SK-N-SH treated with all-trans-retinoic acid at 6 μM for 48 hours (cell line): ENCODE data around the gene LGR5.

Experiments
- ATAC-seq: fragments of 200-7000 bp; cut with Tn5 transposase; 3 replicates; pipeline ENCODE4 v1.9.1; 2020; ENCODE audit warnings: mild to moderate bottlenecking, moderate library complexity
- BACH2 ChIP-seq: fragments of 250-450 bp; sonication (Bioruptor Pico); IDR thresholded peaks from 2 replicates; pipeline ENCODE4 v1.9.0; 2021; ENCODE audit warnings: mild to moderate bottlenecking, borderline replicate concordance
- CREB5 ChIP-seq: fragments of 250-450 bp; sonication (Bioruptor Pico); IDR thresholded peaks from 2 replicates; pipeline ENCODE4 v1.5.1; 2020; ENCODE audit warnings: low read depth, mild to moderate bottlenecking, moderate library complexity
- CSRNP3 ChIP-seq: fragments of 250-450 bp; sonication (Bioruptor Pico); IDR thresholded peaks from 2 replicates; pipeline ENCODE4 v1.5.1; 2021; ENCODE audit warnings: mild to moderate bottlenecking, moderate library complexity
- ESRRG ChIP-seq: fragments of 250-450 bp; sonication (Bioruptor Pico); IDR thresholded peaks from 2 replicates; pipeline ENCODE4 v1.6.1; 2021; ENCODE audit warnings: mild to moderate bottlenecking
- GLIS3 ChIP-seq: fragments of 250-450 bp; sonication (Bioruptor Pico); IDR thresholded peaks from 2 replicates; pipeline ENCODE4 v1.5.0; 2020; ENCODE audit warnings: mild to moderate bottlenecking, moderate library complexity
- OSR1 ChIP-seq: fragments of 250-450 bp; sonication (Bioruptor Pico); IDR thresholded peaks from 2 replicates; pipeline ENCODE4 v1.8.0; 2022; ENCODE audit warnings: moderate library complexity, mild to moderate bottlenecking, inconsistent platforms
- POU6F1 ChIP-seq: fragments of 250-450 bp; sonication (Bioruptor Pico); IDR thresholded peaks from 2 replicates; pipeline ENCODE4 v1.8.0; 2021; ENCODE audit warnings: low read depth, mild to moderate bottlenecking, moderate library complexity, borderline replicate concordance
- PPARA ChIP-seq: fragments of 250-450 bp; sonication (Bioruptor Pico); IDR thresholded peaks from 2 replicates; pipeline ENCODE4 v1.5.0; 2020; ENCODE audit warnings: mild to moderate bottlenecking, borderline replicate concordance
- RARB ChIP-seq: fragments of 250-450 bp; sonication (Bioruptor Pico); IDR thresholded peaks from 2 replicates; pipeline ENCODE4 v1.8.0; 2021; ENCODE audit warnings: mild to moderate bottlenecking, moderate library complexity
- SNAI2 ChIP-seq: fragments of 250-450 bp; sonication (Bioruptor Pico); IDR thresholded peaks from 2 replicates; pipeline ENCODE4 v1.5.0; 2020; ENCODE audit warnings: mild to moderate bottlenecking, moderate library complexity
- TCF4 ChIP-seq: fragments of 250-450 bp; sonication (Bioruptor Pico); IDR thresholded peaks from 2 replicates; pipeline ENCODE4 v1.8.0; 2021; ENCODE audit warnings: mild to moderate bottlenecking, moderate library complexity, borderline replicate concordance
- TOX ChIP-seq: fragments of 250-450 bp; sonication (Bioruptor Pico); IDR thresholded peaks from 2 replicates; pipeline ENCODE4 v1.8.0; 2021; ENCODE audit warnings: mild to moderate bottlenecking, moderate library complexity, borderline replicate concordance
- TSHZ2 ChIP-seq: fragments of 250-450 bp; sonication (Bioruptor Pico); IDR thresholded peaks from 2 replicates; pipeline ENCODE4 v1.5.0; 2020; ENCODE audit warnings: mild to moderate bottlenecking, moderate library complexity
- ZFP3 ChIP-seq: fragments of 250-450 bp; sonication (Bioruptor Pico); IDR thresholded peaks from 2 replicates; pipeline ENCODE4 v1.5.0; 2020; ENCODE audit warnings: mild to moderate bottlenecking, moderate library complexity
- ZFP30 ChIP-seq: fragments of 450-650 bp; formaldehyde crosslinking; IDR thresholded peaks from 2 replicates; pipeline ENCODE4 v1.5.0; 2022; ENCODE audit warnings: mild to moderate bottlenecking, moderate library complexity
- ZNF565 ChIP-seq: fragments of 450-650 bp; formaldehyde crosslinking; conservative IDR thresholded peaks from 2 replicates; pipeline ENCODE4 v1.5.0; 2020; ENCODE audit warnings: low read depth, mild to moderate bottlenecking, moderate library complexity
- ZNF70 ChIP-seq: fragments of 450-650 bp; formaldehyde crosslinking; IDR thresholded peaks from 2 replicates; pipeline ENCODE4 v1.5.0; 2020; ENCODE audit warnings: mild to moderate bottlenecking, moderate library complexity
- ZNF8 ChIP-seq: fragments of 450-650 bp; formaldehyde crosslinking; IDR thresholded peaks from 2 replicates; pipeline ENCODE4 v1.5.0; 2020; ENCODE audit warnings: mild to moderate bottlenecking, moderate library complexity

LGR5 gene

GRCh38 chr12:71503579-71504391 is 64.2 kb downstream of the LGR5 start (continued):
- no peak for TF ChIP-seq TSHZ2
- no peak for TF ChIP-seq TOX (CRISPR knock-in tag)
- no peak for TF ChIP-seq GLIS3
- TF ChIP-seq TCF4: no peak
- no peak for TF ChIP-seq ZFP30 (CRISPR knock-in tag)

GRCh38 chr12:71504476-71504875 is 64.9 kb downstream of the LGR5 start:
- TF ChIP-seq ZNF565 (CRISPR knock-in tag): no peak
- TF ChIP-seq RARB: no peak
- TF ChIP-seq GLIS3: no peak
- TF ChIP-seq ESRRG (CRISPR knock-in tag): no peak
- no peak for TF ChIP-seq CREB5
- TF ChIP-seq PPARA (CRISPR knock-in tag): no peak
- TF ChIP-seq CSRNP3 (CRISPR knock-in tag): no peak
- no peak for TF ChIP-seq ZNF70 (CRISPR knock-in tag)
- no peak for TF ChIP-seq TSHZ2
- ATAC-seq: no peak; the same call in 2 of the 3 replicates

- ATAC-seq: no peak
- TF ChIP-seq CREB5: no peak
- TF ChIP-seq ZNF565 (CRISPR knock-in tag): no peak
- no peak for TF ChIP-seq POU6F1 (CRISPR knock-in tag)
- no peak for TF ChIP-seq ZNF70 (CRISPR knock-in tag)
- TF ChIP-seq BACH2: no peak
- TF ChIP-seq ZFP3 (CRISPR knock-in tag): no peak
- TF ChIP-seq GLIS3: no peak
- TF ChIP-seq TSHZ2: no peak
- TF ChIP-seq ZNF8: no peak
- no peak for TF ChIP-seq RARB
- no peak for TF ChIP-seq TOX (CRISPR knock-in tag)
- no peak for TF ChIP-seq ZFP30 (CRISPR knock-in tag)
- TF ChIP-seq TCF4: no peak
- TF ChIP-seq SNAI2 (CRISPR knock-in tag): no peak
- no peak for TF ChIP-seq CSRNP3 (CRISPR knock-in tag)
- TF ChIP-seq OSR1 (CRISPR knock-in tag): no peak
Measured at GRCh38 chr12:71509705-71510104, 70.1 kb downstream of the LGR5 start.
